K562 (cell line): ENCODE data around the gene RFLNA. TPM values are rescaled to one million over a fixed set of nuclear protein-coding genes. Genes with fewer than 3 reads are reported as not detected.

Source experiments
- ATAC-seq: fragments of 200-7000 bp; cut with Tn5 transposase; 3 replicates; pipeline ENCODE4 v1.9.1; 2020; ENCODE audit warnings: moderate library complexity
- BruUV-seq: library from RNA; stranded (reverse); fragments of 400-500 nt; replicated peaks from 2 replicates; lab custom pipeline; 2021; lab: Mats Ljungman, UMichigan
- CTCF ChIA-PET: fragments of 300-600 bp; formaldehyde crosslinking; extraction: SDS; loops from one replicate; lab custom pipeline; 2021; ENCODE audit warnings: low intra/inter-chr PET ratio; lab: Yijun Ruan, JAX
- POLR2A ChIA-PET: fragments of 300-600, 350-650 bp; sonication (Branson Sonifier 250); formaldehyde crosslinking; extraction: SDS; loops from one replicate; lab custom pipeline; 2021; ENCODE audit warnings: antibody characterized with exemption, inconsistent platforms; lab: Yijun Ruan, JAX
- DNase-seq, 4 experiments: peaks; one replicate each; pipeline versions ENCODE4 v3.0.0 to v3.0.0-alpha.2; 2011 to 2018; ENCODE audit warnings: low spot score in 3 of 4, mixed read lengths in 3 of 4; ENCODE audit errors: extremely low read depth in 1 of 4
- FAIRE-seq: peaks from 2 replicates; lab custom pipeline; 2011; peaks lifted over from hg19 to GRCh38; lab: Jason Lieb, UNC
- H2AFZ ChIP-seq: 2 replicates; pipeline ENCODE4 v1.6.0; 2011; ENCODE audit warnings: low read depth, low read length, control low read depth, inconsistent platforms
- H3K27ac ChIP-seq: fragments of 200-600 bp; 3 replicates; pipeline ENCODE4 v1.8.0; 2011; ENCODE audit warnings: low read depth, mild to moderate bottlenecking, control low read depth, inconsistent platforms, low read length, moderate library complexity, mixed read lengths; ENCODE audit errors: extremely low read depth
- H3K27me3 ChIP-seq, 2 experiments: fragments of 300-600 bp in 1 of 2; 2 replicates in 1 of 2; 3 replicates in 1 of 2; pipeline versions ENCODE4 v1.6.0 to v1.8.0; 2011; ENCODE audit warnings: inconsistent platforms in 2 of 2, low read length in 2 of 2, mild to moderate bottlenecking in 1 of 2, mixed read lengths in 1 of 2, moderate library complexity in 1 of 2; ENCODE audit not compliant: control insufficient read depth in 2 of 2, insufficient read depth in 2 of 2
- H3K36me3 ChIP-seq: fragments of 300-600 bp; 3 replicates; pipeline ENCODE4 v1.8.0; 2011; ENCODE audit warnings: mild to moderate bottlenecking, low read length, inconsistent platforms; ENCODE audit not compliant: control insufficient read depth, insufficient read depth
- H3K4me1 ChIP-seq, 2 experiments: fragments of 200-600 bp in 1 of 2; replicated peaks in 1 of 2; 2 replicates in 1 of 2; 3 replicates in 1 of 2; pipeline versions ENCODE4 v1.5.1 to v1.8.0; 2011; ENCODE audit warnings: inconsistent platforms in 2 of 2, low read length in 2 of 2, mild to moderate bottlenecking in 1 of 2, mixed read lengths in 1 of 2, moderate library complexity in 1 of 2; ENCODE audit not compliant: control insufficient read depth in 2 of 2, insufficient read depth in 2 of 2
- H3K4me2 ChIP-seq: 2 replicates; pipeline ENCODE4 v1.6.1; 2011; ENCODE audit warnings: low read length, control low read depth, inconsistent platforms, mixed read lengths; ENCODE audit not compliant: insufficient read depth
- H3K4me3 ChIP-seq: fragments of 200-600 bp; sonication (generic), shearing (Covaris generic); 2 replicates; pipeline ENCODE4 v1.5.1; 2016; ENCODE audit warnings: control low read depth, inconsistent platforms
- H3K79me2 ChIP-seq: fragments of 200-600 bp; 3 replicates; pipeline ENCODE4 v1.8.0; 2011; ENCODE audit warnings: low read length, inconsistent platforms; ENCODE audit not compliant: control insufficient read depth, insufficient read depth
- H3K9ac ChIP-seq, 2 experiments: 2 replicates each; pipeline versions ENCODE4 v1.6.0 to v1.6.1; 2011; ENCODE audit warnings: low read depth in 2 of 2, low read length in 2 of 2, control low read depth in 1 of 2, inconsistent platforms in 1 of 2, mild to moderate bottlenecking in 1 of 2, mixed read lengths in 1 of 2; ENCODE audit not compliant: insufficient read depth in 1 of 2
- H3K9me1 ChIP-seq: one replicate; pipeline ENCODE4 v1.6.0; 2011; ENCODE audit warnings: inconsistent platforms, mild to moderate bottlenecking, low read length, moderate library complexity; ENCODE audit not compliant: control insufficient read depth, insufficient read depth
- H3K9me3 ChIP-seq: replicated peaks from 2 replicates; pipeline ENCODE4 v1.5.1; 2011; ENCODE audit warnings: low read depth, low read length, inconsistent platforms; ENCODE audit not compliant: control insufficient read depth, insufficient read depth
- H4K20me1 ChIP-seq: replicated peaks from 2 replicates; pipeline ENCODE4 v1.6.1; 2011; ENCODE audit warnings: low read length, inconsistent platforms, mixed read lengths; ENCODE audit not compliant: control insufficient read depth, insufficient read depth
- FOXJ2 ChIP-seq: fragments of 200-800 bp; sonication (Bioruptor generic); IDR thresholded peaks from 2 replicates; pipeline ENCODE4 v1.6.1; 2016; ENCODE audit warnings: missing genetic modification characterization, missing compliant biosample characterization
- MAZ ChIP-seq, 2 experiments: fragments of 450-650 bp in 1 of 2; sonication (generic) in 1 of 2; formaldehyde crosslinking; IDR thresholded peaks in 1 of 2; conservative IDR thresholded peaks in 1 of 2; 2 replicates each; pipeline versions ENCODE4 v1.4.0 to v1.5.0; 2020; ENCODE audit warnings: mild to moderate bottlenecking in 1 of 2, missing genetic modification reagents in 1 of 2
- RBM25 ChIP-seq: fragments of 200-400 bp; formaldehyde crosslinking; IDR thresholded peaks from 2 replicates; pipeline ENCODE4 v1.6.1; 2018; ENCODE audit warnings: low read length, low read depth, moderate library complexity; ENCODE audit not compliant: severe bottlenecking
- WGBS: fragments of 100-300 bp; shearing (Covaris generic); methylation state at CpG from one replicate; pipeline ENCODE4 v1.1.6; 2016; ENCODE audit warnings: low coverage, mixed read lengths; ENCODE audit not compliant: insufficient coverage; ENCODE audit errors: missing lambda C conversion rate; 5-methylcytosine and 5-hydroxymethylcytosine counted together
- in situ Hi-C: fragments of 300-500 bp; cut with MboI; formaldehyde crosslinking; loops from 4 replicates; pipeline ENCODE4 v1.15.0; 2018; ENCODE audit warnings: inconsistent platforms, mixed read lengths
- intact Hi-C: fragments of 100-400 bp; cut with micrococcal nuclease; formaldehyde crosslinking; loops from 2 replicates; pipeline ENCODE4 v1.14.2; 2022
- polyA plus RNA-seq, 8 experiments: library from polyadenylated mRNA; depleted of rRNA in 4 of 8; stranded (reverse) in 5 of 8; unstranded in 3 of 8; fragments of >200 nt; fragmentation: Nextera tagmentation in 2 of 8; fragmentation: Illumina TruSeq in 1 of 8; extraction: Ambion mirVana in 2 of 8; extraction: Trizol in 1 of 8; gene quantifications; 2 replicates each; pipeline versions ENCODE4 v1.2.1 to v1.2.3, GENCODE V29; 2011 to 2014; ENCODE audit warnings: inconsistent platforms in 1 of 8, missing spikeins in 1 of 8
- total RNA-seq, 7 experiments: library from RNA; depleted of rRNA in 6 of 7; stranded (reverse); fragments of >200 nt in 6 of 7; fragmentation: Illumina TruSeq in 2 of 7; extraction: Trizol in 2 of 7; gene quantifications; 2 replicates each; pipeline versions ENCODE4 v1.2.1 to v1.2.3, GENCODE V29; 2011 to 2021; ENCODE audit warnings: low replicate concordance in 1 of 7
- TF ChIP-seq, protein P1 (sequence below), 2 experiments: fragments of 150-350 bp in 1 of 2; IDR thresholded peaks; 2 replicates each; pipeline ENCODE4 v1.6.1; 2012 to 2016; ENCODE audit warnings: low read depth in 2 of 2, low read length in 2 of 2, mild to moderate bottlenecking in 1 of 2, moderate library complexity in 1 of 2

RFLNA gene
- total and polyA plus RNA-seq, 9 of the 15 experiments (the other 6 are each of a cell fraction or from before 2014, with no cell fraction given) = not detected

DNA sequence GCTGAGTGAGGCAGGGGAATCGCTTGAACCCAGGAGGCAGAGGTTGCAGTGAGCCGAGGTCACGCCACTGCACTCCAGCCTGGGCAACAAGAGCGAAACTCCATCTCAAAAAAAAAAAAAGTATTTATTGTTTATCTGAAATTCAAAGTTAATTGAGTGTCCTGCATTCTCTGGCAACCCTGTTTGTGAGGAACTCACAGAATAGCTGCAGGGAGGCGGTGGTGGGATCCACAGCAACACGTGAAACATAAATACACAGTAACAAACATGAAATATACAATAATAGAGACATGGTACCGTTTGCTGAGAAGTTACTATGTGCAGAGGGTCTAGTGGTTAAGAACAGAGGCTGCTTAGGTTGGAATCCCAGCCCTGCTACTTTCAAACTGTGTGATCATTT, 43.7 kb upstream of the RFLNA start:
- in situ Hi-C loops = no loop called here
- Histone ChIP-seq H3K4me3 (no peak overlapping the region), H3K9ac (no peak overlapping the region), H2AFZ (no peak overlapping the region), H3K4me2 (no peak overlapping the region), H3K79me2 (no peaks in the 10 kb centered on the region), H3K36me3 (no peaks in the 10 kb centered on the region), H3K27me3 (peaks cover 39 to 47% of the 10 kb centered on the region in 2 experiments)
- CTCF ChIA-PET = no interaction called here
- DNase-seq = no peak
- no TSS peak for BruUV-seq
- TF ChIP-seq, protein P1, sequence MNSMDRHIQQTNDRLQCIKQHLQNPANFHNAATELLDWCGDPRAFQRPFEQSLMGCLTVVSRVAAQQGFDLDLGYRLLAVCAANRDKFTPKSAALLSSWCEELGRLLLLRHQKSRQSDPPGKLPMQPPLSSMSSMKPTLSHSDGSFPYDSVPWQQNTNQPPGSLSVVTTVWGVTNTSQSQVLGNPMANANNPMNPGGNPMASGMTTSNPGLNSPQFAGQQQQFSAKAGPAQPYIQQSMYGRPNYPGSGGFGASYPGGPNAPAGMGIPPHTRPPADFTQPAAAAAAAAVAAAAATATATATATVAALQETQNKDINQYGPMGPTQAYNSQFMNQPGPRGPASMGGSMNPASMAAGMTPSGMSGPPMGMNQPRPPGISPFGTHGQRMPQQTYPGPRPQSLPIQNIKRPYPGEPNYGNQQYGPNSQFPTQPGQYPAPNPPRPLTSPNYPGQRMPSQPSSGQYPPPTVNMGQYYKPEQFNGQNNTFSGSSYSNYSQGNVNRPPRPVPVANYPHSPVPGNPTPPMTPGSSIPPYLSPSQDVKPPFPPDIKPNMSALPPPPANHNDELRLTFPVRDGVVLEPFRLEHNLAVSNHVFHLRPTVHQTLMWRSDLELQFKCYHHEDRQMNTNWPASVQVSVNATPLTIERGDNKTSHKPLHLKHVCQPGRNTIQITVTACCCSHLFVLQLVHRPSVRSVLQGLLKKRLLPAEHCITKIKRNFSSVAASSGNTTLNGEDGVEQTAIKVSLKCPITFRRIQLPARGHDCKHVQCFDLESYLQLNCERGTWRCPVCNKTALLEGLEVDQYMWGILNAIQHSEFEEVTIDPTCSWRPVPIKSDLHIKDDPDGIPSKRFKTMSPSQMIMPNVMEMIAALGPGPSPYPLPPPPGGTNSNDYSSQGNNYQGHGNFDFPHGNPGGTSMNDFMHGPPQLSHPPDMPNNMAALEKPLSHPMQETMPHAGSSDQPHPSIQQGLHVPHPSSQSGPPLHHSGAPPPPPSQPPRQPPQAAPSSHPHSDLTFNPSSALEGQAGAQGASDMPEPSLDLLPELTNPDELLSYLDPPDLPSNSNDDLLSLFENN (IDR thresholded peaks at IDR 0.05; ENCODE audit: low read depth in 2 of 2, low read length in 2 of 2) = no peak
- TF ChIP-seq MAZ (CRISPR knock-in tag; conservative IDR thresholded peaks at IDR 0.05 in 1 of 2, IDR thresholded peaks at IDR 0.05 in 1 of 2) = no peak
- TF ChIP-seq FOXJ2 = no peak
- peak; percentile 41 for TF ChIP-seq RBM25
- TF ChIP-seq, all 486 proteins: peak for 1
- peaks cover 0 to under 1% of the 10 kb centered on the region in 2 experiments; a peak in 2 of 5 replicates for H3K4me1 ChIP-seq
- H4K20me1 ChIP-seq = peaks cover 4% of the 10 kb centered on the region; the same call in 1 of the 2 replicates
- H3K9me3 ChIP-seq = no peaks in the 10 kb centered on the region; the same call in 1 of the 2 replicates
- H3K9me1 ChIP-seq = no peaks in the 10 kb centered on the region
- 12% methylated on average over 7 of the region's 7 CpGs for WGBS
- FAIRE-seq = no peak
- no peak overlapping the region for H3K27ac ChIP-seq
- POLR2A ChIA-PET = no interaction called here
- no peak for ATAC-seq
- intact Hi-C loops = no loop called here
